CD14-positive monocyte (primary cell): ENCODE measurements around the gene DNAH3. TPM values are rescaled to one million over a fixed set of nuclear protein-coding genes. Genes with fewer than 3 reads are reported as not detected.

Experiments used
- DNase-seq, 3 donors: peaks; one replicate each; pipeline ENCODE4 v3.0.0-alpha.2; 2011 to 2022
- H2AFZ ChIP-seq: 2 replicates; pipeline ENCODE4 v1.6.0; 2012; ENCODE audit warnings: mild to moderate bottlenecking, low read depth, low read length, inconsistent platforms; ENCODE audit not compliant: insufficient read depth, poor library complexity, severe bottlenecking
- H3K27ac ChIP-seq, 2 donors: 1 replicate in 1 of 2; 2 replicates in 1 of 2; pipeline ENCODE4 v1.5.1; 2012 to 2013; ENCODE audit warnings: low read length in 2 of 2, control low read depth in 1 of 2, inconsistent platforms in 1 of 2, low read depth in 1 of 2, mild to moderate bottlenecking in 1 of 2
- H3K27me3 ChIP-seq, 2 donors: one replicate each; pipeline versions ENCODE4 v1.6.0 to v1.6.1; 2011 to 2013; ENCODE audit warnings: low read length in 2 of 2; ENCODE audit not compliant: control insufficient read depth in 2 of 2, insufficient read depth in 2 of 2
- H3K36me3 ChIP-seq, 2 donors: replicated peaks in 1 of 2; 1 replicate in 1 of 2; 2 replicates in 1 of 2; pipeline versions ENCODE4 v1.5.1 to v1.6.1; 2012 to 2013; ENCODE audit warnings: low read length in 2 of 2, control low read depth in 1 of 2, inconsistent platforms in 1 of 2, mild to moderate bottlenecking in 1 of 2; ENCODE audit not compliant: insufficient read depth in 2 of 2, control insufficient read depth in 1 of 2
- H3K4me1 ChIP-seq, 2 donors: 1 replicate in 1 of 2; 2 replicates in 1 of 2; pipeline versions ENCODE4 v1.5.1 to v1.6.1; 2012 to 2013; ENCODE audit warnings: low read length in 2 of 2, control low read depth in 1 of 2, inconsistent platforms in 1 of 2, mild to moderate bottlenecking in 1 of 2, moderate library complexity in 1 of 2; ENCODE audit not compliant: insufficient read depth in 2 of 2, control insufficient read depth in 1 of 2
- H3K4me2 ChIP-seq: replicated peaks from 2 replicates; pipeline ENCODE3; 2012; ENCODE audit warnings: low read length, moderate library complexity, mild to moderate bottlenecking; ENCODE audit not compliant: poor library complexity, severe bottlenecking; ENCODE audit errors: extremely low read depth
- H3K4me3 ChIP-seq, 3 experiments: fragments of 200-600 bp in 1 of 3; sonication (generic) in 1 of 3; replicated peaks in 1 of 3; 1 replicate in 2 of 3; 2 replicates in 1 of 3; pipeline ENCODE4 v1.5.1; 2011 to 2013; ENCODE audit warnings: low read length in 3 of 3, mild to moderate bottlenecking in 3 of 3, control low read depth in 2 of 3, low read depth in 2 of 3, inconsistent platforms in 1 of 3, moderate library complexity in 1 of 3
- H3K79me2 ChIP-seq: 2 replicates; pipeline ENCODE4 v1.6.0; 2012; ENCODE audit warnings: mild to moderate bottlenecking, control low read depth, inconsistent platforms, low read length, moderate library complexity; ENCODE audit not compliant: insufficient read depth
- H3K9ac ChIP-seq: 2 replicates; pipeline ENCODE4 v1.6.0; 2017; ENCODE audit warnings: low read length, mild to moderate bottlenecking; ENCODE audit not compliant: insufficient read depth, poor library complexity, severe bottlenecking
- H3K9me3 ChIP-seq, 2 donors: replicated peaks in 1 of 2; 1 replicate in 1 of 2; 2 replicates in 1 of 2; pipeline versions ENCODE4 v1.5.1 to v1.6.1; 2012 to 2013; ENCODE audit warnings: low read length in 2 of 2, control low read depth in 1 of 2; ENCODE audit not compliant: control insufficient read depth in 1 of 2, insufficient read depth in 1 of 2
- H4K20me1 ChIP-seq: 2 replicates; pipeline ENCODE4 v1.6.0; 2012; ENCODE audit warnings: mild to moderate bottlenecking, low read length, control low read depth, moderate library complexity; ENCODE audit not compliant: insufficient read depth
- H3K27ac Mint-ChIP-seq, 7 donors: one replicate each; pipeline ENCODE4 v1.8.0; 2020; ENCODE audit warnings: mild to moderate bottlenecking in 7 of 7, mixed read lengths in 7 of 7, moderate library complexity in 6 of 7, inconsistent platforms in 2 of 7
- H3K27me3 Mint-ChIP-seq, 3 donors: one replicate each; pipeline ENCODE4 v1.8.0; 2021 to 2022; ENCODE audit warnings: low read depth in 3 of 3, mild to moderate bottlenecking in 3 of 3, mixed read lengths in 3 of 3, moderate library complexity in 3 of 3, inconsistent platforms in 1 of 3
- H3K36me3 Mint-ChIP-seq, 2 donors: one replicate each; pipeline ENCODE4 v1.8.0; 2020; ENCODE audit warnings: mixed read lengths in 2 of 2, inconsistent platforms in 1 of 2, mild to moderate bottlenecking in 1 of 2
- H3K4me1 Mint-ChIP-seq: one replicate; pipeline ENCODE4 v1.8.0; 2020; ENCODE audit warnings: mild to moderate bottlenecking, mixed read lengths
- H3K4me3 Mint-ChIP-seq, 2 donors: one replicate each; pipeline ENCODE4 v1.8.0; 2020; ENCODE audit warnings: mild to moderate bottlenecking in 2 of 2, mixed read lengths in 2 of 2, moderate library complexity in 1 of 2
- H3K9me3 Mint-ChIP-seq, 7 donors: one replicate each; pipeline ENCODE4 v1.8.0; 2020 to 2022; ENCODE audit warnings: mixed read lengths in 7 of 7, mild to moderate bottlenecking in 6 of 7, moderate library complexity in 6 of 7, inconsistent platforms in 2 of 7
- WGBS: methylation state at CpG from one replicate; pipeline ENCODE4 v1.1.5; 2013; ENCODE audit warnings: missing lambda C conversion rate; ENCODE audit not compliant: insufficient coverage; 5-methylcytosine and 5-hydroxymethylcytosine counted together
- intact Hi-C, 2 donors: fragments of 100-400 bp; cut with micrococcal nuclease; formaldehyde crosslinking; loops; one replicate each; pipeline versions ENCODE4 v1.15.0 to v1.15.1; 2023
- polyA plus RNA-seq, 3 donors: library from polyadenylated mRNA; depleted of rRNA in 1 of 3; unstranded in 2 of 3; stranded (reverse) in 1 of 3; fragments of 300-500 nt in 2 of 3; fragments of >200 nt in 1 of 3; fragmentation: Illumina TruSeq in 2 of 3; gene quantifications; 1 replicate in 2 of 3; 2 replicates in 1 of 3; pipeline ENCODE4 v1.2.3, GENCODE V29; 2012 to 2021
- TF ChIP-seq, protein P1 (sequence below): fragments of 200-600 bp; IDR thresholded peaks from one replicate; pipeline ENCODE4 v1.8.0; 2022; ENCODE audit warnings: antibody characterized with exemption, mild to moderate bottlenecking

The DNAH3 gene
- polyA plus RNA-seq, 3 donors = not detected

DNA sequence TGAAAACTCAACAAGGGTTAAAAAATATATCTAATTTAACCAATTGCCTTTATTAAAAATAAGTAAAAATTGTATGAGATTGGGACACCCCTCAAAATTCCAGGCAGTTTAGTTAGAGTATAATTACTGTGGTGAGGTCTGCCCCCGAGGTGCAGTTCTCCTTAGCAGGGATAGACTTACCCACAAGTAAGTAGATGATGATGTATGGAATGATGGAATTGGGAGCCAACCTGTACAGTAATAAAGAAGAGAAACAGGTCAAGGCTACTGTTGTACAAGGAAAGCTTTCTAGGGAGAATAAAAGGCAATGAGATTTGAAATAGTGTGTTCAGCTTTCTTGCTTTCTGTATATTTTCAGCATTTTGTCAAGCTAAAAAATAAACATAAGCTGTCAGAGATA is 9.6 kb upstream of the DNAH3 start:
- Histone ChIP-seq H3K36me3 (peaks cover 15 to 42% of the 10 kb centered on the region in 2 donors), H3K4me3 (no peak overlapping the region), H3K27ac (no peak overlapping the region), H3K27me3 (no peaks in the 10 kb centered on the region), H3K4me1 (peaks cover 16 to 23% of the 10 kb centered on the region in 2 donors), H2AFZ (no peak overlapping the region), H3K9me3 (no peaks in the 10 kb centered on the region), H3K79me2 (peaks cover 3% of the 10 kb centered on the region), H4K20me1 (peaks cover 3% of the 10 kb centered on the region), H3K4me2 (no peak overlapping the region), H3K9ac (no peak overlapping the region)
- peaks cover 32 to 38% of the 10 kb centered on the region in 2 donors for H3K36me3 Mint-ChIP-seq
- no peak for DNase-seq
- H3K27me3 Mint-ChIP-seq = peaks cover 0 to 1% (median 0%) of the 10 kb centered on the region in 3 donors
- H3K4me3 Mint-ChIP-seq = no peak overlapping the region
- peaks cover 21% of the 10 kb centered on the region for H3K4me1 Mint-ChIP-seq
- TF ChIP-seq, protein P1, sequence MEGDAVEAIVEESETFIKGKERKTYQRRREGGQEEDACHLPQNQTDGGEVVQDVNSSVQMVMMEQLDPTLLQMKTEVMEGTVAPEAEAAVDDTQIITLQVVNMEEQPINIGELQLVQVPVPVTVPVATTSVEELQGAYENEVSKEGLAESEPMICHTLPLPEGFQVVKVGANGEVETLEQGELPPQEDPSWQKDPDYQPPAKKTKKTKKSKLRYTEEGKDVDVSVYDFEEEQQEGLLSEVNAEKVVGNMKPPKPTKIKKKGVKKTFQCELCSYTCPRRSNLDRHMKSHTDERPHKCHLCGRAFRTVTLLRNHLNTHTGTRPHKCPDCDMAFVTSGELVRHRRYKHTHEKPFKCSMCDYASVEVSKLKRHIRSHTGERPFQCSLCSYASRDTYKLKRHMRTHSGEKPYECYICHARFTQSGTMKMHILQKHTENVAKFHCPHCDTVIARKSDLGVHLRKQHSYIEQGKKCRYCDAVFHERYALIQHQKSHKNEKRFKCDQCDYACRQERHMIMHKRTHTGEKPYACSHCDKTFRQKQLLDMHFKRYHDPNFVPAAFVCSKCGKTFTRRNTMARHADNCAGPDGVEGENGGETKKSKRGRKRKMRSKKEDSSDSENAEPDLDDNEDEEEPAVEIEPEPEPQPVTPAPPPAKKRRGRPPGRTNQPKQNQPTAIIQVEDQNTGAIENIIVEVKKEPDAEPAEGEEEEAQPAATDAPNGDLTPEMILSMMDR = no peak
- H3K9me3 Mint-ChIP-seq = peaks cover 0 to 2% (median 0%) of the 10 kb centered on the region in 7 donors
- no CpG with 5 or more reads among the region's 1 CpG for WGBS
- no peak overlapping the region for H3K27ac Mint-ChIP-seq
- intact Hi-C loops = no loop called here

DNA sequence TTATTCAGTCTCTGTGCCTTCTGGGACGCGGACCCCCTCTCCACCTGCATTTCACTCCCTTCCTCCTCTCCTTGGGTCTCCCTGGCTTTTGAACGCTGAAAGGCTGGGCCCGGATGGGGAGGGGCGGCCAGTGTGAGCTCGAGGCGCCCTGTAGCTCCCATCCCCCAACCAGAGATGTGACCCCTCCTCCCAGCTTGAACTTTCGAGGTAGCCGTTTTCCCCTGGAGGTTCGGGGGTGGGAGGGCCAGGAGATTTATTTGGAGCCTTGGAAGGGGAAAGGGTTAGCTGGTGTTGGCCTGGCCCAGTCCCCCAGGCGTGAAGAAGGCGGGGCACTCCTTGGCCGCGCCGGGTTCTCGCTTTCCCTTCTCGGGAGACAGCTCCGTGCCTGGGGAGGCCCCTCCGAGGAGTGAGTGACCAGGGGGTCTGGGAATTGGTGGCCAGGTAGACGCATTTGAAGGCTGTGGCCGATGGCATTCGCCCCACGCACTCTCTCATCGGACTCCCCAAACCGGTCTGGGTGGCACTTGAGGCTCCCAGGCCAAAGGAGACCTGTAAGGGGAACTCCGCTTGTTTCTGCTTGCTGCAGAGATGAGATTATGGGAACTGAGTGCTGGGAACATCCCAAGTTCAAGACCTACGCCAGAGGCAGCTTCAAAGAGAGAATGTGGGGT is 8.8 kb upstream of the DNAH3 start:
- peaks cover 0 to 1% (median 0%) of the 10 kb centered on the region in 3 donors for H3K27me3 Mint-ChIP-seq
- Histone ChIP-seq H3K4me2 (peak overlapping the region; percentile 100), H3K27ac (peak overlapping the region in 1 of 2 donors; percentile 67), H3K9me3 (no peaks in the 10 kb centered on the region), H3K79me2 (peaks cover 3% of the 10 kb centered on the region), H3K27me3 (no peaks in the 10 kb centered on the region), H3K36me3 (peaks cover 9 to 33% of the 10 kb centered on the region in 2 donors), H4K20me1 (peaks cover 3% of the 10 kb centered on the region), H3K9ac (peak overlapping the region; percentile 69), H3K4me1 (peaks cover 16 to 23% of the 10 kb centered on the region in 2 donors), H3K4me3 (peak overlapping the region; percentile 51 to 94 (median 60)), H2AFZ (peak overlapping the region; percentile 87)
- WGBS = 0% methylated on average over 13 of the region's 27 CpGs
- H3K27ac Mint-ChIP-seq = peak overlapping the region in 4 of 7 donors; percentile 38 to 82 (median 44)
- peaks cover 21% of the 10 kb centered on the region for H3K4me1 Mint-ChIP-seq
- H3K9me3 Mint-ChIP-seq = peaks cover 0 to 2% (median 0%) of the 10 kb centered on the region in 7 donors
- TF ChIP-seq, protein P1 = no peak
- H3K4me3 Mint-ChIP-seq = peak overlapping the region; percentile 86 to 96
- intact Hi-C loops = no loop called here
- peaks cover 26 to 30% of the 10 kb centered on the region in 2 donors for H3K36me3 Mint-ChIP-seq
- DNase-seq = peak; percentile 12 to 47 (median 23)
